Bronchial epithelial cell (primary cell): ENCODE results near the gene USPL1. TPM values are rescaled to one million over a fixed set of nuclear protein-coding genes. Genes with fewer than 3 reads are reported as not detected.

Experiments used
- DNase-seq: peaks from one replicate; pipeline ENCODE4 v3.0.0-alpha.2; 2010; ENCODE audit warnings: low read depth
- FAIRE-seq: peaks from 2 replicates; lab custom pipeline; 2011; peaks lifted over from hg19 to GRCh38; lab: Jason Lieb, UNC
- H3K27me3 ChIP-seq: 2 replicates; pipeline ENCODE4 v1.5.1; 2011; ENCODE audit warnings: low read length; ENCODE audit not compliant: control insufficient read depth, insufficient read depth
- H3K36me3 ChIP-seq: 2 replicates; pipeline ENCODE4 v1.5.1; 2011; ENCODE audit warnings: low read length; ENCODE audit not compliant: control insufficient read depth, insufficient read depth
- H3K4me3 ChIP-seq: 2 replicates; pipeline ENCODE4 v1.5.1; 2011; ENCODE audit warnings: mild to moderate bottlenecking, low read depth, low read length, control low read depth
- total RNA-seq: library from RNA; depleted of rRNA; stranded (reverse); fragments of >200 nt; gene quantifications from 2 replicates; pipeline ENCODE4 v1.2.1, GENCODE V29; 2014
- TF ChIP-seq, protein P1 (sequence below): IDR thresholded peaks from 2 replicates; pipeline ENCODE4 v1.5.1; 2011; ENCODE audit warnings: mild to moderate bottlenecking, moderate library complexity, low read length, control low read depth, inconsistent platforms; ENCODE audit not compliant: insufficient read depth, severe bottlenecking

USPL1 gene
- total RNA-seq, 1 donor from 2014 or later: 20.0 TPM

- no peak for FAIRE-seq
- peaks cover 5% of the 10 kb centered on the region for H3K36me3 ChIP-seq
- TF ChIP-seq, protein P1, sequence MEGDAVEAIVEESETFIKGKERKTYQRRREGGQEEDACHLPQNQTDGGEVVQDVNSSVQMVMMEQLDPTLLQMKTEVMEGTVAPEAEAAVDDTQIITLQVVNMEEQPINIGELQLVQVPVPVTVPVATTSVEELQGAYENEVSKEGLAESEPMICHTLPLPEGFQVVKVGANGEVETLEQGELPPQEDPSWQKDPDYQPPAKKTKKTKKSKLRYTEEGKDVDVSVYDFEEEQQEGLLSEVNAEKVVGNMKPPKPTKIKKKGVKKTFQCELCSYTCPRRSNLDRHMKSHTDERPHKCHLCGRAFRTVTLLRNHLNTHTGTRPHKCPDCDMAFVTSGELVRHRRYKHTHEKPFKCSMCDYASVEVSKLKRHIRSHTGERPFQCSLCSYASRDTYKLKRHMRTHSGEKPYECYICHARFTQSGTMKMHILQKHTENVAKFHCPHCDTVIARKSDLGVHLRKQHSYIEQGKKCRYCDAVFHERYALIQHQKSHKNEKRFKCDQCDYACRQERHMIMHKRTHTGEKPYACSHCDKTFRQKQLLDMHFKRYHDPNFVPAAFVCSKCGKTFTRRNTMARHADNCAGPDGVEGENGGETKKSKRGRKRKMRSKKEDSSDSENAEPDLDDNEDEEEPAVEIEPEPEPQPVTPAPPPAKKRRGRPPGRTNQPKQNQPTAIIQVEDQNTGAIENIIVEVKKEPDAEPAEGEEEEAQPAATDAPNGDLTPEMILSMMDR: no peak
Measured at GRCh38 chr13:30624630-30625029, 6.9 kb downstream of the USPL1 start.

GRCh38 chr13:30629527-30629926, 11.8 kb downstream of the USPL1 start:
- H3K27me3 ChIP-seq: no peaks in the 10 kb centered on the region
- H3K36me3 ChIP-seq: peaks cover 7% of the 10 kb centered on the region
- H3K4me3 ChIP-seq: no peak overlapping the region
- DNase-seq: no peak
- TF ChIP-seq, protein P1: no peak
- FAIRE-seq: no peak

More at GRCh38 chr13:30624630-30625029, 6.9 kb downstream of the USPL1 start:
- Histone ChIP-seq H3K27me3 (no peaks in the 10 kb centered on the region), H3K4me3 (no peak overlapping the region)
- DNase-seq: no peak

DNA sequence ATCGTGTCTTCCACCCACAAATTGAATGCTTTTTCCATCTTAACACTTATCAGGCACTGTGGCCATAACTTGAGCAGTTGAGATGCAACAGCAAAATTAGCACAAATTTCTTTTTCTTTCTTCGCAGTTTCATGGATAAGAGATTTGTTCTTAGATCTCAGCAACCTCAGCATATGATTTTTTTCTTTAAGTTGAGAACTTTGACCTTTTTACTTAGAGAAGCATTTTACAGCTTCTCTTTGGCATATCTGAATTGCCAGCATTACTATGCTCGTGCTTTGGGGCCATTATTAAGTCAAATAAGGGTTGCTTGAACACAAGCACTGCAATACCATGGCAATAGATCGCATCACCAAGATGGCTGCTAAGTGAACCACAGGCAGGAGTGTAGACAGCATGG, 16.1 kb downstream of the USPL1 start:
- TF ChIP-seq, protein P1: no peak
- Histone ChIP-seq H3K36me3 (peaks cover 9% of the 10 kb centered on the region), H3K4me3 (no peak overlapping the region), H3K27me3 (no peaks in the 10 kb centered on the region)
- FAIRE-seq (no peak), DNase-seq (no peak)

- Histone ChIP-seq H3K4me3 (no peak overlapping the region), H3K27me3 (no peaks in the 10 kb centered on the region), H3K36me3 (peaks cover 9% of the 10 kb centered on the region)
- DNase-seq: no peak
- TF ChIP-seq, protein P1: no peak
- FAIRE-seq: no peak
Measured at GRCh38 chr13:30634838-30635237, 17.1 kb downstream of the USPL1 start.

DNA sequence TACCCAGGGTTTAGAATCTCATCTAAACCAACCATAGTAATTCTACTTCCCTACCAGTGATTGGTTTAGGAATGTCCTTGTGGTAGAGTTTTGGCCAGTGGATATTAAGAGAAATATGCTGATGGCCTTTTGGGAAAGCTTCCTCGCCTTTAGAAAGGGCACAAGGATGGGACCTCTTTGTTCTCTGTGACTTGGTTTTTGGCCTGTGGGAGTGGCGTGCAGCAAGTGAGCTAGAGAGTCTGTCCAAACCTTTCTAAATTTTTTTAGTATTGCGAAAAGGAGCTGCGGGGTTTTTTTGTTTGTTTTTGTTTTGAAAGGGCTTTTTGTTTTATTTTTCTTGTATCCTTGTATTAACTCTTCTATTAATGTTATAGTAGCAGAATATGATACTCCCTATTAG, 20.6 kb downstream of the USPL1 start:
- no peak for FAIRE-seq

More for the DNA sequence above, 20.6 kb downstream of the USPL1 start:
- H3K27me3 ChIP-seq: no peaks in the 10 kb centered on the region
- no peak for DNase-seq
- no peak overlapping the region for H3K4me3 ChIP-seq
- peaks cover 3% of the 10 kb centered on the region for H3K36me3 ChIP-seq
- TF ChIP-seq, protein P1: no peak
